B cell (primary cell): ENCODE results near the gene SLC19A1. TPM values are rescaled to one million over a fixed set of nuclear protein-coding genes. Genes with fewer than 3 reads are reported as not detected.

Source experiments
- ATAC-seq: fragments of 200-7000 bp; cut with Tn5 transposase; one replicate; pipeline ENCODE4 v1.10.0; 2021; ENCODE audit warnings: low read depth, mild to moderate bottlenecking, moderate number of reproducible peaks, moderate library complexity
- CTCF ChIA-PET: fragments of 350-600 bp; sonication (Branson Sonifier 250); formaldehyde crosslinking; loops from one replicate; lab custom pipeline; 2021; ENCODE audit warnings: antibody characterized with exemption, inconsistent platforms; lab: Charles Lee
- POLR2A ChIA-PET: fragments of 350-600 bp; sonication (Branson Sonifier 250); formaldehyde crosslinking; loops from one replicate; lab custom pipeline; 2021; ENCODE audit warnings: antibody characterized with exemption; lab: Charles Lee
- DNase-seq: peaks from one replicate; pipeline ENCODE4 v3.0.0; 2013
- H2AFZ ChIP-seq: 2 replicates; pipeline ENCODE4 v1.6.1; 2012; ENCODE audit warnings: mild to moderate bottlenecking, low read depth, low read length; ENCODE audit not compliant: insufficient read depth, poor library complexity, severe bottlenecking
- H3K27ac ChIP-seq, 2 donors: 1 replicate in 1 of 2; 2 replicates in 1 of 2; pipeline ENCODE4 v1.5.1; 2012 to 2013; ENCODE audit warnings: low read length in 2 of 2, mild to moderate bottlenecking in 2 of 2, moderate library complexity in 1 of 2
- H3K27me3 ChIP-seq, 4 experiments: fragments of 200-600 bp in 1 of 4; sonication (generic) in 1 of 4; replicated peaks in 1 of 4; 1 replicate in 2 of 4; 2 replicates in 2 of 4; pipeline versions ENCODE4 v1.6.1 to v1.7.0; 2013 to 2016; ENCODE audit warnings: low read length in 3 of 4, mild to moderate bottlenecking in 2 of 4, mixed read lengths in 1 of 4, moderate library complexity in 1 of 4; ENCODE audit not compliant: insufficient read depth in 4 of 4, control insufficient read depth in 3 of 4; ENCODE audit errors: control extremely low read depth in 1 of 4
- H3K36me3 ChIP-seq, 2 experiments: replicated peaks in 1 of 2; 1 replicate in 1 of 2; 2 replicates in 1 of 2; pipeline versions ENCODE4 v1.6.1 to v1.7.1; 2013; ENCODE audit warnings: low read length in 1 of 2; ENCODE audit not compliant: insufficient read depth in 2 of 2, control insufficient read depth in 1 of 2; ENCODE audit errors: control extremely low read depth in 1 of 2, extremely low read depth in 1 of 2
- H3K4me1 ChIP-seq, 2 donors: fragments of 200-600 bp in 1 of 2; sonication (generic) in 1 of 2; 1 replicate in 1 of 2; 2 replicates in 1 of 2; pipeline versions ENCODE4 v1.5.1 to v1.6.1; 2013 to 2017; ENCODE audit warnings: low read length in 2 of 2; ENCODE audit not compliant: control insufficient read depth in 2 of 2, insufficient read depth in 2 of 2
- H3K4me2 ChIP-seq: replicated peaks from 2 replicates; pipeline ENCODE3; 2012; ENCODE audit warnings: mild to moderate bottlenecking, low read depth, low read length; ENCODE audit not compliant: poor library complexity, severe bottlenecking
- H3K4me3 ChIP-seq, 5 experiments: fragments of 200-600 bp in 1 of 5; sonication (generic) in 1 of 5; 1 replicate in 3 of 5; 2 replicates in 2 of 5; pipeline versions ENCODE4 v1.5.1 to v1.7.0; 2011 to 2016; ENCODE audit warnings: low read length in 4 of 5, mild to moderate bottlenecking in 4 of 5, low read depth in 2 of 5, control low read depth in 1 of 5, moderate library complexity in 1 of 5; ENCODE audit not compliant: insufficient read depth in 1 of 5; ENCODE audit errors: control extremely low read depth in 1 of 5, extremely low read depth in 1 of 5
- H3K79me2 ChIP-seq: fragments of 200-600 bp; sonication (generic); one replicate; pipeline ENCODE4 v1.6.0; 2016; ENCODE audit warnings: low read length; ENCODE audit not compliant: control insufficient read depth, insufficient read depth
- H3K9ac ChIP-seq: fragments of 200-600 bp; sonication (generic); 2 replicates; pipeline ENCODE4 v1.6.1; 2017; ENCODE audit warnings: mild to moderate bottlenecking, low read length, moderate library complexity
- H3K9me3 ChIP-seq, 3 donors: one replicate each; pipeline versions ENCODE4 v1.6.1 to v1.7.1; 2013; ENCODE audit warnings: low read length in 2 of 3; ENCODE audit not compliant: control insufficient read depth in 2 of 3, insufficient read depth in 1 of 3; ENCODE audit errors: control extremely low read depth in 1 of 3
- H4K20me1 ChIP-seq: 2 replicates; pipeline ENCODE4 v1.6.0; 2012; ENCODE audit warnings: mild to moderate bottlenecking, low read length; ENCODE audit not compliant: insufficient read depth, control insufficient read depth, poor library complexity, severe bottlenecking
- H3K27ac Mint-ChIP-seq: one replicate; pipeline ENCODE4 v1.8.0; 2021; ENCODE audit warnings: mixed read lengths
- H3K27me3 Mint-ChIP-seq: one replicate; pipeline ENCODE4 v1.8.0; 2021; ENCODE audit warnings: mixed read lengths
- H3K4me1 Mint-ChIP-seq: one replicate; pipeline ENCODE4 v1.8.0; 2021; ENCODE audit warnings: mixed read lengths
- H3K4me3 Mint-ChIP-seq: one replicate; pipeline ENCODE4 v1.8.0; 2021; ENCODE audit warnings: mixed read lengths
- H3K9me3 Mint-ChIP-seq: one replicate; pipeline ENCODE4 v1.8.0; 2022; ENCODE audit warnings: mixed read lengths; ENCODE audit not compliant: insufficient read depth
- EZH2 ChIP-seq: IDR thresholded peaks from 2 replicates; pipeline ENCODE4 v1.6.1; 2012; ENCODE audit warnings: borderline replicate concordance, low read depth, mild to moderate bottlenecking, moderate library complexity, low read length; ENCODE audit not compliant: insufficient read depth, poor library complexity, severe bottlenecking
- WGBS: methylation state at CpG from one replicate; pipeline ENCODE4 v1.1.5; 2013; ENCODE audit warnings: missing lambda C conversion rate; ENCODE audit not compliant: insufficient coverage; 5-methylcytosine and 5-hydroxymethylcytosine counted together
- intact Hi-C: fragments of 100-400 bp; cut with micrococcal nuclease; formaldehyde crosslinking; loops from one replicate; pipeline ENCODE4 v1.10.0; 2022
- polyA plus RNA-seq: library from polyadenylated mRNA; depleted of rRNA; stranded (reverse); fragments of >200 nt; gene quantifications from 2 replicates; pipeline ENCODE4 v1.2.3, GENCODE V29; 2012
- total RNA-seq, 2 donors: library from RNA; stranded (reverse); fragments of 120-200 nt in 1 of 2; gene quantifications; 1 replicate in 1 of 2; 2 replicates in 1 of 2; pipeline versions ENCODE4 v1.2.3 to v1.2.4, GENCODE V29; 2013 to 2022
- TF ChIP-seq, protein P1 (sequence below): fragments of 200-600 bp; IDR thresholded peaks from one replicate; pipeline ENCODE4 v1.8.0; 2022; ENCODE audit warnings: antibody characterized with exemption, mild to moderate bottlenecking

SLC19A1 gene
- total and polyA plus RNA-seq, 2 donors (not counting 1 experiment from before 2014, with no cell fraction given), result 8.7 to 10.1 TPM

- no peak overlapping the region for H3K27ac Mint-ChIP-seq
- peaks cover 0 to 19% (median 8%) of the 10 kb centered on the region in 3 donors for H3K9me3 ChIP-seq
- H3K9ac ChIP-seq, result no peak overlapping the region
- H3K9me3 Mint-ChIP-seq, result no peaks in the 10 kb centered on the region
- no peaks in the 10 kb centered on the region for H3K79me2 ChIP-seq
- ATAC-seq, result no peak
- H3K4me3 Mint-ChIP-seq, result no peak overlapping the region
- intact Hi-C loops, result no loop called here
- POLR2A ChIA-PET, result no interaction called here
- no peak overlapping the region for H3K4me3 ChIP-seq
- H3K4me1 ChIP-seq, result peaks cover 0 to 3% of the 10 kb centered on the region in 2 donors
- peaks cover 0 to 3% (median 1%) of the 10 kb centered on the region in 4 experiments for H3K27me3 ChIP-seq
- peaks cover 16% of the 10 kb centered on the region for H3K27me3 Mint-ChIP-seq
- no peak for TF ChIP-seq EZH2
- TF ChIP-seq, protein P1, sequence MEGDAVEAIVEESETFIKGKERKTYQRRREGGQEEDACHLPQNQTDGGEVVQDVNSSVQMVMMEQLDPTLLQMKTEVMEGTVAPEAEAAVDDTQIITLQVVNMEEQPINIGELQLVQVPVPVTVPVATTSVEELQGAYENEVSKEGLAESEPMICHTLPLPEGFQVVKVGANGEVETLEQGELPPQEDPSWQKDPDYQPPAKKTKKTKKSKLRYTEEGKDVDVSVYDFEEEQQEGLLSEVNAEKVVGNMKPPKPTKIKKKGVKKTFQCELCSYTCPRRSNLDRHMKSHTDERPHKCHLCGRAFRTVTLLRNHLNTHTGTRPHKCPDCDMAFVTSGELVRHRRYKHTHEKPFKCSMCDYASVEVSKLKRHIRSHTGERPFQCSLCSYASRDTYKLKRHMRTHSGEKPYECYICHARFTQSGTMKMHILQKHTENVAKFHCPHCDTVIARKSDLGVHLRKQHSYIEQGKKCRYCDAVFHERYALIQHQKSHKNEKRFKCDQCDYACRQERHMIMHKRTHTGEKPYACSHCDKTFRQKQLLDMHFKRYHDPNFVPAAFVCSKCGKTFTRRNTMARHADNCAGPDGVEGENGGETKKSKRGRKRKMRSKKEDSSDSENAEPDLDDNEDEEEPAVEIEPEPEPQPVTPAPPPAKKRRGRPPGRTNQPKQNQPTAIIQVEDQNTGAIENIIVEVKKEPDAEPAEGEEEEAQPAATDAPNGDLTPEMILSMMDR, result no peak
- 81% methylated on average over 7 of the region's 9 CpGs for WGBS
- DNase-seq, result no peak
- CTCF ChIA-PET, result no interaction called here
- H3K36me3 ChIP-seq, result no peaks in the 10 kb centered on the region
- H4K20me1 ChIP-seq, result no peaks in the 10 kb centered on the region
- no peak overlapping the region for H2AFZ ChIP-seq
- H3K4me1 Mint-ChIP-seq, result peaks cover 8% of the 10 kb centered on the region
- H3K27ac ChIP-seq, result no peak overlapping the region
- no peak overlapping the region for H3K4me2 ChIP-seq
Measured at GRCh38 chr21:45460611-45461368, 81.5 kb downstream of the SLC19A1 start.

GRCh38 chr21:45460011-45460565 is 82.2 kb downstream of the SLC19A1 start:
- no peaks in the 10 kb centered on the region for H3K9me3 Mint-ChIP-seq
- TF ChIP-seq, protein P1, result no peak
- no peak for TF ChIP-seq EZH2
- no peak overlapping the region for H3K27ac Mint-ChIP-seq
- no peak overlapping the region for H3K4me3 Mint-ChIP-seq
- CTCF ChIA-PET, result no interaction called here
- no peak overlapping the region for H2AFZ ChIP-seq
- H3K27me3 ChIP-seq, result peaks cover 0 to 3% (median 1%) of the 10 kb centered on the region in 4 experiments
- no peaks in the 10 kb centered on the region for H3K79me2 ChIP-seq
- WGBS, result 96% methylated on average over 21 of the region's 23 CpGs
- no peak overlapping the region for H3K4me2 ChIP-seq
- ATAC-seq, result no peak
- no peak overlapping the region for H3K4me3 ChIP-seq
- intact Hi-C loops, result no loop called here
- H3K27me3 Mint-ChIP-seq, result peaks cover 12% of the 10 kb centered on the region
- H3K4me1 ChIP-seq, result peaks cover 0 to 2% of the 10 kb centered on the region in 2 donors
- no peak for DNase-seq
- H3K4me1 Mint-ChIP-seq, result peaks cover 6% of the 10 kb centered on the region
- H3K27ac ChIP-seq, result no peak overlapping the region
- POLR2A ChIA-PET, result no interaction called here
- H3K9me3 ChIP-seq, result peaks cover 0 to 19% (median 8%) of the 10 kb centered on the region in 3 donors
- H3K36me3 ChIP-seq, result no peaks in the 10 kb centered on the region
- no peaks in the 10 kb centered on the region for H4K20me1 ChIP-seq
- no peak overlapping the region for H3K9ac ChIP-seq
